ENCODE data around the gene P2RY6. TPM values are rescaled to one million over a fixed set of nuclear protein-coding genes. Genes with fewer than 3 reads are reported as not detected.

The P2RY6 gene
- total RNA-seq, 1 donor from 2014 or later = not detected

GRCh38 chr11:73310661-73311393, 38.7 kb downstream of the P2RY6 start:
- H3K27ac Mint-ChIP-seq (ENCODE audit: unreplicated experiment) = no peak overlapping the region

GRCh38 chr11:73311394-73311869, 39.3 kb downstream of the P2RY6 start:
- TF ChIP-seq CTCF (conservative IDR thresholded peaks at IDR 0.05) = no peak
- no peak overlapping the region for H3K27ac Mint-ChIP-seq (ENCODE audit: unreplicated experiment)
- peak overlapping the region; percentile 81 for H3K4me3 Mint-ChIP-seq
- H3K4me1 Mint-ChIP-seq = peaks cover 65% of the 10 kb centered on the region
- H3K27me3 Mint-ChIP-seq (ENCODE audit: low read depth) = no peaks in the 10 kb centered on the region
- no peaks in the 10 kb centered on the region for H3K36me3 Mint-ChIP-seq (ENCODE audit: low read depth)
- DNase-seq (ENCODE audit: low read depth, low spot score) = no peak
- no peaks in the 10 kb centered on the region for H3K9me3 Mint-ChIP-seq

More at GRCh38 chr11:73310661-73311393, 38.7 kb downstream of the P2RY6 start:
- DNase-seq (ENCODE audit: low read depth, low spot score) = no peak
- TF ChIP-seq CTCF (conservative IDR thresholded peaks at IDR 0.05) = no peak
- Mint-ChIP-seq H3K4me3 (no peak overlapping the region), H3K4me1 (peaks cover 60% of the 10 kb centered on the region), H3K9me3 (no peaks in the 10 kb centered on the region), H3K36me3 (ENCODE audit: low read depth) (no peaks in the 10 kb centered on the region), H3K27me3 (ENCODE audit: low read depth) (no peaks in the 10 kb centered on the region)

GRCh38 chr11:73312036-73312435, 39.9 kb downstream of the P2RY6 start:
- H3K9me3 Mint-ChIP-seq = no peaks in the 10 kb centered on the region
- no peak overlapping the region for H3K27ac Mint-ChIP-seq (ENCODE audit: unreplicated experiment)
- H3K4me3 Mint-ChIP-seq = peak overlapping the region; percentile 81
- H3K36me3 Mint-ChIP-seq (ENCODE audit: low read depth) = no peaks in the 10 kb centered on the region
- H3K27me3 Mint-ChIP-seq (ENCODE audit: low read depth) = no peaks in the 10 kb centered on the region
- H3K4me1 Mint-ChIP-seq = peaks cover 61% of the 10 kb centered on the region
- no peak for TF ChIP-seq CTCF (conservative IDR thresholded peaks at IDR 0.05)
- DNase-seq (ENCODE audit: low read depth, low spot score) = no peak

- no peaks in the 10 kb centered on the region for H3K9me3 Mint-ChIP-seq
- H3K4me3 Mint-ChIP-seq = peak overlapping the region; percentile 78
- DNase-seq (ENCODE audit: low read depth, low spot score) = no peak
- no peaks in the 10 kb centered on the region for H3K27me3 Mint-ChIP-seq (ENCODE audit: low read depth)
- H3K36me3 Mint-ChIP-seq (ENCODE audit: low read depth) = no peaks in the 10 kb centered on the region
- H3K4me1 Mint-ChIP-seq = peaks cover 57% of the 10 kb centered on the region
- peak overlapping the region; percentile 94 for H3K27ac Mint-ChIP-seq (ENCODE audit: unreplicated experiment)
- no peak for TF ChIP-seq CTCF (conservative IDR thresholded peaks at IDR 0.05)
Observed at GRCh38 chr11:73312851-73313327, 40.8 kb downstream of the P2RY6 start.

- H3K4me3 Mint-ChIP-seq = peak overlapping the region; percentile 78
- H3K27me3 Mint-ChIP-seq (ENCODE audit: low read depth) = no peaks in the 10 kb centered on the region
- no peak for DNase-seq (ENCODE audit: low read depth, low spot score)
- no peak for TF ChIP-seq CTCF (conservative IDR thresholded peaks at IDR 0.05)
- peaks cover 60% of the 10 kb centered on the region for H3K4me1 Mint-ChIP-seq
- H3K36me3 Mint-ChIP-seq (ENCODE audit: low read depth) = peaks cover 3% of the 10 kb centered on the region
- H3K9me3 Mint-ChIP-seq = no peaks in the 10 kb centered on the region
- H3K27ac Mint-ChIP-seq (ENCODE audit: unreplicated experiment) = no peak overlapping the region
Observed at GRCh38 chr11:73313652-73314051, 41.5 kb downstream of the P2RY6 start.
